GM12878 (cell line): ENCODE measurements around the gene IFIT5. TPM values are rescaled to one million over a fixed set of nuclear protein-coding genes. Genes with fewer than 3 reads are reported as not detected.

Source experiments
- ATAC-seq: fragments of 200-7000 bp; cut with Tn5 transposase; 3 replicates; pipeline ENCODE4 v1.9.1; 2020; ENCODE audit warnings: mild to moderate bottlenecking, moderate library complexity
- BruUV-seq: library from RNA; stranded (reverse); fragments of 400-500 nt; replicated peaks from 2 replicates; lab custom pipeline; 2021; lab: Mats Ljungman, UMichigan
- CTCF ChIA-PET: fragments of 300-600 bp; sonication (Branson Sonifier 250); formaldehyde crosslinking; extraction: SDS; loops from one replicate; lab custom pipeline; 2021; ENCODE audit warnings: inconsistent platforms; lab: Yijun Ruan, JAX
- POLR2A ChIA-PET: fragments of 350-600 bp; formaldehyde crosslinking; extraction: SDS; loops from one replicate; lab custom pipeline; 2021; ENCODE audit warnings: inconsistent platforms; lab: Charles Lee
- RAD21 ChIA-PET: fragments of 300-600 bp; sonication (Branson Sonifier 250); formaldehyde crosslinking; loops from one replicate; lab custom pipeline; 2023; ENCODE audit warnings: antibody characterized with exemption; ENCODE audit not compliant: unreplicated experiment; lab: Charles Lee
- SMC1A ChIA-PET: fragments of 300-600 bp; sonication (Branson Sonifier 250); formaldehyde crosslinking; loops from one replicate; lab custom pipeline; 2023; ENCODE audit not compliant: unreplicated experiment, uncharacterized antibody; lab: Charles Lee
- DNase-seq: peaks from one replicate; pipeline ENCODE4 v3.0.0-alpha.2; 2011; ENCODE audit warnings: low read depth, low spot score
- FAIRE-seq: peaks from 3 replicates; lab custom pipeline; 2011; peaks lifted over from hg19 to GRCh38; lab: Jason Lieb, UNC
- H2AFZ ChIP-seq: 2 replicates; pipeline ENCODE4 v1.6.0; 2011; ENCODE audit warnings: low read depth, low read length, control low read depth; ENCODE audit not compliant: control insufficient read depth
- H3K27ac ChIP-seq: 2 replicates; pipeline ENCODE4 v1.5.1; 2011; ENCODE audit warnings: control low read depth; ENCODE audit not compliant: control insufficient read depth, insufficient read depth
- H3K27me3 ChIP-seq, 2 experiments: replicated peaks in 1 of 2; 2 replicates each; pipeline versions ENCODE4 v1.6.0 to v1.6.1; 2011; ENCODE audit warnings: low read length in 1 of 2; ENCODE audit not compliant: control insufficient read depth in 2 of 2, insufficient read depth in 2 of 2
- H3K36me3 ChIP-seq, 2 experiments: 2 replicates each; pipeline ENCODE4 v1.5.1; 2011; ENCODE audit warnings: low read length in 1 of 2; ENCODE audit not compliant: control insufficient read depth in 2 of 2, insufficient read depth in 2 of 2
- H3K4me1 ChIP-seq: 2 replicates; pipeline ENCODE4 v1.6.1; 2011; ENCODE audit warnings: mild to moderate bottlenecking, low read length, moderate library complexity, mixed read lengths; ENCODE audit not compliant: control insufficient read depth, insufficient read depth
- H3K4me2 ChIP-seq: 2 replicates; pipeline ENCODE4 v1.6.0; 2011; ENCODE audit warnings: control low read depth; ENCODE audit not compliant: control insufficient read depth, insufficient read depth
- H3K4me3 ChIP-seq: fragments of 200-600 bp; sonication (generic); 2 replicates; pipeline ENCODE4 v1.5.1; 2016
- H3K79me2 ChIP-seq: 2 replicates; pipeline ENCODE4 v1.6.0; 2011; ENCODE audit warnings: low read length; ENCODE audit not compliant: control insufficient read depth, insufficient read depth
- H3K9ac ChIP-seq: 2 replicates; pipeline ENCODE4 v1.8.0; 2011; ENCODE audit warnings: low read length, control low read depth, mixed read lengths; ENCODE audit not compliant: control insufficient read depth, insufficient read depth
- H3K9me3 ChIP-seq: replicated peaks from 3 replicates; pipeline ENCODE4 v1.5.1; 2011; ENCODE audit warnings: mild to moderate bottlenecking, low read length; ENCODE audit not compliant: control insufficient read depth, insufficient read depth
- H4K20me1 ChIP-seq: 2 replicates; pipeline ENCODE4 v1.6.0; 2011; ENCODE audit not compliant: control insufficient read depth, insufficient read depth
- CHD1 ChIP-seq: IDR thresholded peaks from 2 replicates; pipeline ENCODE4 v1.6.1; 2012; ENCODE audit warnings: low read depth, low read length, improper control_type of control experiment
- HDAC2 ChIP-seq: fragments of 200-600 bp; sonication (generic); IDR thresholded peaks from 2 replicates; pipeline ENCODE4 v1.6.1; 2017
- IKZF1 ChIP-seq: fragments of 450-650 bp; conservative IDR thresholded peaks from 2 replicates; pipeline ENCODE4 v1.6.1; 2017; ENCODE audit warnings: antibody characterized with exemption, mild to moderate bottlenecking
- MTA2 ChIP-seq: fragments of 450-650 bp; IDR thresholded peaks from 2 replicates; pipeline ENCODE4 v1.6.1; 2016; ENCODE audit warnings: low read depth, mild to moderate bottlenecking, moderate library complexity
- MTA3 ChIP-seq: IDR thresholded peaks from 2 replicates; pipeline ENCODE4 v1.6.1; 2012; ENCODE audit warnings: low read length, inconsistent platforms, borderline replicate concordance
- MXI1 ChIP-seq: fragments of 150-350 bp; IDR thresholded peaks from 2 replicates; pipeline ENCODE4 v1.6.1; 2011; ENCODE audit warnings: low read depth, mild to moderate bottlenecking, inconsistent platforms, low read length, improper control_type of control experiment
- NFYA ChIP-seq: IDR thresholded peaks from 2 replicates; pipeline ENCODE4 v1.6.1; 2011; ENCODE audit warnings: low read depth, mild to moderate bottlenecking, low read length, improper control_type of control experiment, borderline replicate concordance
- POLR2A ChIP-seq: IDR thresholded peaks from 2 replicates; pipeline ENCODE4 v1.6.1; 2011; ENCODE audit warnings: low read depth, mild to moderate bottlenecking, low read length
- RBBP5 ChIP-seq: fragments of 200-600 bp; sonication (generic); conservative IDR thresholded peaks from 2 replicates; pipeline ENCODE4 v1.6.1; 2016
- TCF12 ChIP-seq: IDR thresholded peaks from 2 replicates; pipeline ENCODE4 v1.6.1; 2011; ENCODE audit warnings: low read depth, mild to moderate bottlenecking, low read length
- ZBED1 ChIP-seq: IDR thresholded peaks from 2 replicates; pipeline ENCODE4 v1.6.1; 2016; ENCODE audit warnings: borderline replicate concordance
- WGBS: methylation state at CpG from one replicate; pipeline ENCODE4 v1.1.6; 2016; ENCODE audit warnings: low lambda C conversion rate; ENCODE audit not compliant: insufficient replicate concordance, insufficient coverage; ENCODE audit errors: missing lambda C conversion rate; 5-methylcytosine and 5-hydroxymethylcytosine counted together
- in situ Hi-C: fragments of 300-500 bp; cut with MboI; formaldehyde crosslinking; loops from 9 replicates; pipeline ENCODE4 v1.14.3; 2018; ENCODE audit warnings: mixed read lengths
- intact Hi-C: fragments of 100-400 bp; cut with micrococcal nuclease; formaldehyde crosslinking; loops from one replicate; pipeline ENCODE4 v1.14.2; 2022; ENCODE audit not compliant: unreplicated experiment
- polyA plus RNA-seq, 11 experiments: library from polyadenylated mRNA; depleted of rRNA in 4 of 11; unstranded in 6 of 11; stranded (reverse) in 5 of 11; fragments of >200 nt; fragmentation: Nextera tagmentation in 4 of 11; fragmentation: Illumina TruSeq in 1 of 11; extraction: Ambion mirVana in 4 of 11; extraction: Trizol in 1 of 11; gene quantifications; 1 replicate in 1 of 11; 2 replicates in 10 of 11; pipeline versions ENCODE4 v1.2.1 to v1.2.3, GENCODE V29; 2011 to 2016; ENCODE audit warnings: inconsistent platforms in 2 of 11, missing spikeins in 2 of 11, low read depth in 1 of 11
- total RNA-seq, 4 experiments: library from RNA; depleted of rRNA in 3 of 4; stranded (reverse); fragments of >200 nt in 3 of 4; fragmentation: Illumina TruSeq in 1 of 4; extraction: Trizol in 1 of 4; gene quantifications; 2 replicates each; pipeline versions ENCODE4 v1.2.1 to v1.2.3, GENCODE V29; 2013 to 2021
- TF ChIP-seq, protein P1 (sequence below): fragments of 450-650 bp; IDR thresholded peaks from 2 replicates; pipeline ENCODE4 v1.6.1; 2016; ENCODE audit warnings: mild to moderate bottlenecking
- TF ChIP-seq, protein P2 (sequence below): IDR thresholded peaks from 2 replicates; pipeline ENCODE4 v1.6.1; 2012; ENCODE audit warnings: mild to moderate bottlenecking, low read depth, low read length
- TF ChIP-seq, protein P3 (sequence below): fragments of 450-650 bp; formaldehyde crosslinking; IDR thresholded peaks from 2 replicates; pipeline ENCODE4 v1.4.0; 2020; ENCODE audit warnings: mild to moderate bottlenecking, moderate library complexity

Gene IFIT5
- total and polyA plus RNA-seq, 10 of the 15 experiments (the other 5 are each of a cell fraction or from before 2014, with no cell fraction given) = 5.9 to 17.0 (median 10.4) TPM

DNA sequence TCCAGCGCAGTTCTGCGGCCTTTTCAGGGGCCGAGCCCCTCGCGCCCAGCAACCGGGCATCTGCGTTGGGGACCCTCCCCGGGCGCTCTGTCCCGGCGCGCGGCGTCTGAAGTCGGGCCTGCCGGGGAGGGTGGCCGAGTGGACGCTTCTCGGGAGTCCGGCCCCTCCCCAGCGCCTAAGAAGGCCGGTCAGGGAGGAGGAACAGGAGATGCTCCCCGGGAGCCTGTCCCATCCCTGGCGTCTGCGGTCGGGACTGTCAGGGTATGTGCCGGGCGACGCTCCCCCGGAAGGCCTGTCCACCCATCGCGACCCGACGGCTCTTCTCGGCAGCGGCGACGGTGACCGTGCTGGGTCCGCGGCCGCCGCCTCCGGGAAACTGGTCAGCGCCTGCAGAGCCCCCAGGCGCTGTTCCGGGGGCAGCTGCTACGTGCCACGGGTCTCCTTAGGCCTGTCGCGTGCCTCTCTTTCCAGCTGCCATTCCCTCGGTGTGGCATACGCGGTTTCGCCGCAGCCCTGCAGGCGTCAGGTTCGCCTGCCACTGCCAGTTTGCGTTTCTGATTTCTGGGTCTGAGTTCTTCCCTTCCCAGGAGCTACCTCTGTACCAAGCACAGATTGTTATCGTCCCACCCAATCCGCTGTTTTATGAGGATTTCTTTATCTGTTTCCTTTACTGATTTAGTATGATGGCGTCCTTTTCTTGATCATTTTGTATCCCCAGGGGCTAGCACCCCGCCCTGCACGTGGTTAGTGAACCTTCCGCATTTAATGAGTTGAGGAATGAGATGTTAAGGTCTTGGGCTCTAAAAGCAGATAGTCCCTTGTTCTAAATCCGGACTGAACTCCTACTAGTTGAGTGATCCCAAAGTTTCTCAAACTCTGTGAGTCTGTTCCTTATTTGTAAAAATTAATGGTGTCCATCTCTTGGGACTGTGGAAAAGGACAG, 782 bp downstream of the IFIT5 start:
- Histone ChIP-seq H3K27me3 (no peaks in the 10 kb centered on the region), H3K4me1 (no peaks in the 10 kb centered on the region), H3K9ac (peak overlapping the region; percentile 97), H3K27ac (peak overlapping the region; percentile 97), H2AFZ (peak overlapping the region; percentile 71), H3K9me3 (peaks cover 3% of the 10 kb centered on the region; the same call in 2 of the 3 replicates), H3K4me3 (peak overlapping the region; percentile 79), H4K20me1 (no peaks in the 10 kb centered on the region), H3K4me2 (peak overlapping the region; percentile 86), H3K36me3 (peaks cover 0 to 11% of the 10 kb centered on the region in 2 experiments), H3K79me2 (peaks cover 60% of the 10 kb centered on the region)
- no TSS peak for BruUV-seq
- CTCF ChIA-PET = interaction anchor here (0.6 to 3.0 kb wide), 13 partner anchors 10 to 481 kb away, joined by 3 to 24 read pairs (median 3); partner anchors contain the start of genes IFIT1 and LIPA
- SMC1A ChIA-PET = interaction anchor here (0.9 to 2.4 kb wide), 10 partner anchors 12 to 229 kb away, joined by 3 to 27 read pairs (median 4); partner anchors contain the start of gene IFIT1
- 1% methylated on average over 61 of the region's 66 CpGs for WGBS
- intact Hi-C loops (loop anchor here (1.0 to 10.0 kb wide), 3 partner anchors 23 to 530 kb away; partner anchors contain the start of genes IFIT1 and STAMBPL1), in situ Hi-C loops (no loop called here)
- RAD21 ChIA-PET = interaction anchor here (0.7 to 2.8 kb wide), 9 partner anchors 15 to 286 kb away, joined by 3 to 20 read pairs (median 4); partner anchors contain the start of gene KIF20B
- ATAC-seq = peak; percentile 67
- POLR2A ChIA-PET = interaction anchor here (0.9 to 1.9 kb wide), 8 partner anchors 8 to 286 kb away, joined by 3 to 18 read pairs (median 4); partner anchors contain the start of genes IFIT1, KIF20B and LIPA
- DNase-seq = no peak
- FAIRE-seq = no peak
- TF ChIP-seq MXI1 = peak; percentile 69; the same call in 1 of the 2 replicates
- TF ChIP-seq CHD1 = 0 out of 2 replicates have a peak, but pooled peaks have one; percentile 18
- TF ChIP-seq NFYA = no peak
- TF ChIP-seq HDAC2 = no peak
- TF ChIP-seq POLR2A = peak; percentile 63
- TF ChIP-seq IKZF1 = peak; percentile 88
- TF ChIP-seq RBBP5 = no peak
- TF ChIP-seq MTA3 = 0 out of 2 replicates have a peak, but pooled peaks have one; percentile 8
- TF ChIP-seq, protein P1, sequence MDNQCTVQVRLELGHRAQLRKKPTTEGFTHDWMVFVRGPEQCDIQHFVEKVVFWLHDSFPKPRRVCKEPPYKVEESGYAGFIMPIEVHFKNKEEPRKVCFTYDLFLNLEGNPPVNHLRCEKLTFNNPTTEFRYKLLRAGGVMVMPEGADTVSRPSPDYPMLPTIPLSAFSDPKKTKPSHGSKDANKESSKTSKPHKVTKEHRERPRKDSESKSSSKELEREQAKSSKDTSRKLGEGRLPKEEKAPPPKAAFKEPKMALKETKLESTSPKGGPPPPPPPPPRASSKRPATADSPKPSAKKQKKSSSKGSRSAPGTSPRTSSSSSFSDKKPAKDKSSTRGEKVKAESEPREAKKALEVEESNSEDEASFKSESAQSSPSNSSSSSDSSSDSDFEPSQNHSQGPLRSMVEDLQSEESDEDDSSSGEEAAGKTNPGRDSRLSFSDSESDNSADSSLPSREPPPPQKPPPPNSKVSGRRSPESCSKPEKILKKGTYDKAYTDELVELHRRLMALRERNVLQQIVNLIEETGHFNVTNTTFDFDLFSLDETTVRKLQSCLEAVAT = 0 out of 2 replicates have a peak, but pooled peaks have one; percentile 11
- TF ChIP-seq, protein P2, sequence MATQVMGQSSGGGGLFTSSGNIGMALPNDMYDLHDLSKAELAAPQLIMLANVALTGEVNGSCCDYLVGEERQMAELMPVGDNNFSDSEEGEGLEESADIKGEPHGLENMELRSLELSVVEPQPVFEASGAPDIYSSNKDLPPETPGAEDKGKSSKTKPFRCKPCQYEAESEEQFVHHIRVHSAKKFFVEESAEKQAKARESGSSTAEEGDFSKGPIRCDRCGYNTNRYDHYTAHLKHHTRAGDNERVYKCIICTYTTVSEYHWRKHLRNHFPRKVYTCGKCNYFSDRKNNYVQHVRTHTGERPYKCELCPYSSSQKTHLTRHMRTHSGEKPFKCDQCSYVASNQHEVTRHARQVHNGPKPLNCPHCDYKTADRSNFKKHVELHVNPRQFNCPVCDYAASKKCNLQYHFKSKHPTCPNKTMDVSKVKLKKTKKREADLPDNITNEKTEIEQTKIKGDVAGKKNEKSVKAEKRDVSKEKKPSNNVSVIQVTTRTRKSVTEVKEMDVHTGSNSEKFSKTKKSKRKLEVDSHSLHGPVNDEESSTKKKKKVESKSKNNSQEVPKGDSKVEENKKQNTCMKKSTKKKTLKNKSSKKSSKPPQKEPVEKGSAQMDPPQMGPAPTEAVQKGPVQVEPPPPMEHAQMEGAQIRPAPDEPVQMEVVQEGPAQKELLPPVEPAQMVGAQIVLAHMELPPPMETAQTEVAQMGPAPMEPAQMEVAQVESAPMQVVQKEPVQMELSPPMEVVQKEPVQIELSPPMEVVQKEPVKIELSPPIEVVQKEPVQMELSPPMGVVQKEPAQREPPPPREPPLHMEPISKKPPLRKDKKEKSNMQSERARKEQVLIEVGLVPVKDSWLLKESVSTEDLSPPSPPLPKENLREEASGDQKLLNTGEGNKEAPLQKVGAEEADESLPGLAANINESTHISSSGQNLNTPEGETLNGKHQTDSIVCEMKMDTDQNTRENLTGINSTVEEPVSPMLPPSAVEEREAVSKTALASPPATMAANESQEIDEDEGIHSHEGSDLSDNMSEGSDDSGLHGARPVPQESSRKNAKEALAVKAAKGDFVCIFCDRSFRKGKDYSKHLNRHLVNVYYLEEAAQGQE = no peak
- TF ChIP-seq, protein P3, sequence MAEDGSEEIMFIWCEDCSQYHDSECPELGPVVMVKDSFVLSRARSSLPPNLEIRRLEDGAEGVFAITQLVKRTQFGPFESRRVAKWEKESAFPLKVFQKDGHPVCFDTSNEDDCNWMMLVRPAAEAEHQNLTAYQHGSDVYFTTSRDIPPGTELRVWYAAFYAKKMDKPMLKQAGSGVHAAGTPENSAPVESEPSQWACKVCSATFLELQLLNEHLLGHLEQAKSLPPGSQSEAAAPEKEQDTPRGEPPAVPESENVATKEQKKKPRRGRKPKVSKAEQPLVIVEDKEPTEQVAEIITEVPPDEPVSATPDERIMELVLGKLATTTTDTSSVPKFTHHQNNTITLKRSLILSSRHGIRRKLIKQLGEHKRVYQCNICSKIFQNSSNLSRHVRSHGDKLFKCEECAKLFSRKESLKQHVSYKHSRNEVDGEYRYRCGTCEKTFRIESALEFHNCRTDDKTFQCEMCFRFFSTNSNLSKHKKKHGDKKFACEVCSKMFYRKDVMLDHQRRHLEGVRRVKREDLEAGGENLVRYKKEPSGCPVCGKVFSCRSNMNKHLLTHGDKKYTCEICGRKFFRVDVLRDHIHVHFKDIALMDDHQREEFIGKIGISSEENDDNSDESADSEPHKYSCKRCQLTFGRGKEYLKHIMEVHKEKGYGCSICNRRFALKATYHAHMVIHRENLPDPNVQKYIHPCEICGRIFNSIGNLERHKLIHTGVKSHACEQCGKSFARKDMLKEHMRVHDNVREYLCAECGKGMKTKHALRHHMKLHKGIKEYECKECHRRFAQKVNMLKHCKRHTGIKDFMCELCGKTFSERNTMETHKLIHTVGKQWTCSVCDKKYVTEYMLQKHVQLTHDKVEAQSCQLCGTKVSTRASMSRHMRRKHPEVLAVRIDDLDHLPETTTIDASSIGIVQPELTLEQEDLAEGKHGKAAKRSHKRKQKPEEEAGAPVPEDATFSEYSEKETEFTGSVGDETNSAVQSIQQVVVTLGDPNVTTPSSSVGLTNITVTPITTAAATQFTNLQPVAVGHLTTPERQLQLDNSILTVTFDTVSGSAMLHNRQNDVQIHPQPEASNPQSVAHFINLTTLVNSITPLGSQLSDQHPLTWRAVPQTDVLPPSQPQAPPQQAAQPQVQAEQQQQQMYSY = no peak
- no peak for TF ChIP-seq MTA2
- TF ChIP-seq ZBED1 = no peak
- no peak for TF ChIP-seq TCF12
